ENCODE results near the gene MFNG.

Gene MFNG

DNA sequence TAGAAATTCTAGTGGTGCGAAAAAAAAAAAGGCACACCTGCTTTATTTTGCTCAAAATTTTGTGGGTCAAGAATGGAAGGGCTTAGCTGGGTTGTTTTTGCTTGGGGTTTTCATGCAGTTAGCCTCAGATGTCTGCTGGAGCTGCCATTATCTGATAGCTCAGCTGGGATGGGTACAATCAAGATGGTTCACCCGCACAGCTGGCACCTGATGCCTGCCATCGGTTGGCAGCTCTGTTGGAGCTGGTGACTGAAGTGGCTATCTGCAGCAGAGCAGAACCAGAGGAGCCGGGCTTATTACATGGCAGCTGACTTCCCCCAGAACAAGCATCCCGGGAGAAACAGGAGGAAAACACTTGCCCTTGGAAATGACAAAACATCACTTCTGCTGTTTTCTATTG lies 46.8 kb downstream of the MFNG start:
- Histone ChIP-seq H3K4me3 (ENCODE audit: low read depth, low read length) (no peak overlapping the region), H3K27me3 (ENCODE audit: control insufficient read depth, insufficient read depth, low read length) (no peaks in the 10 kb centered on the region), H3K9ac (no peak overlapping the region), H3K9me3 (ENCODE audit: control insufficient read depth, low read length) (no peaks in the 10 kb centered on the region), H2AFZ (no peak overlapping the region), H3K79me2 (no peaks in the 10 kb centered on the region), H3K4me2 (ENCODE audit: low read length) (no peak overlapping the region), H3K27ac (no peak overlapping the region), H3K36me3 (ENCODE audit: control insufficient read depth, insufficient read depth, low read length) (no peaks in the 10 kb centered on the region), H3K4me1 (no peaks in the 10 kb centered on the region)
- TF ChIP-seq, protein P1, sequence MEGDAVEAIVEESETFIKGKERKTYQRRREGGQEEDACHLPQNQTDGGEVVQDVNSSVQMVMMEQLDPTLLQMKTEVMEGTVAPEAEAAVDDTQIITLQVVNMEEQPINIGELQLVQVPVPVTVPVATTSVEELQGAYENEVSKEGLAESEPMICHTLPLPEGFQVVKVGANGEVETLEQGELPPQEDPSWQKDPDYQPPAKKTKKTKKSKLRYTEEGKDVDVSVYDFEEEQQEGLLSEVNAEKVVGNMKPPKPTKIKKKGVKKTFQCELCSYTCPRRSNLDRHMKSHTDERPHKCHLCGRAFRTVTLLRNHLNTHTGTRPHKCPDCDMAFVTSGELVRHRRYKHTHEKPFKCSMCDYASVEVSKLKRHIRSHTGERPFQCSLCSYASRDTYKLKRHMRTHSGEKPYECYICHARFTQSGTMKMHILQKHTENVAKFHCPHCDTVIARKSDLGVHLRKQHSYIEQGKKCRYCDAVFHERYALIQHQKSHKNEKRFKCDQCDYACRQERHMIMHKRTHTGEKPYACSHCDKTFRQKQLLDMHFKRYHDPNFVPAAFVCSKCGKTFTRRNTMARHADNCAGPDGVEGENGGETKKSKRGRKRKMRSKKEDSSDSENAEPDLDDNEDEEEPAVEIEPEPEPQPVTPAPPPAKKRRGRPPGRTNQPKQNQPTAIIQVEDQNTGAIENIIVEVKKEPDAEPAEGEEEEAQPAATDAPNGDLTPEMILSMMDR (IDR thresholded peaks at IDR 0.05) = no peak

DNA sequence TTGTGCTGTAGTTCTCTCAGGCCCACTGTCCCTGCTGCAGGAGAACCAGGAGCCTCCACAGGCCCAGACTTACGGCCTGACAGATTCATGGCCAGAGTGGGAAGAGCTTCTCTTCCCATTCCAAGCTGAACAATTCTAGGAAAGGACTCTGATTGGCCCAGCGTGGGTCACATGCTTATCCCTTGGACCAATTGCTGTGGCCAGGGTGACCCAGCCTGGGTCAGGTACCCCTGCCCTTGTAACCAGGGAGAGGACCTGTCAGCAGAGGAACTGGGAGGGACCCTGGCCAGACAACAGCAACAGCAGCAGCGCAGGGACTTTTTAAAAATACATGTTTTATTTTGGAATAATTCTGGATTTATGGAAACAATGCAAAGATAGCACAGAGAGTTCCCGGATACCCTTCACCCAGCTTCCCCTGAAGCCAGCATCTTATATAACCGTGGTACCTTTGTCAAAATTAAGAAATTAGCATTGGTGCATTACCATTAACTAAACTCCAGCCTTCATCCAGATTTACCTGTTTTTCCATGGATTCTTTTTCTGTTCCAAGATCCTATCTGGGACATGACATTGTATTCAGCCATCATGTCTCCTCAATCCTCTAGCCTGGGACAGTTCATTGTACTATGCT lies 50.1 kb downstream of the MFNG start:
- H3K27ac ChIP-seq = no peak overlapping the region
- no peaks in the 10 kb centered on the region for H3K36me3 ChIP-seq (ENCODE audit: control insufficient read depth, insufficient read depth, low read length)
- no peaks in the 10 kb centered on the region for H3K79me2 ChIP-seq
- H3K27me3 ChIP-seq (ENCODE audit: control insufficient read depth, insufficient read depth, low read length) = no peaks in the 10 kb centered on the region
- H3K9ac ChIP-seq = no peak overlapping the region
- H3K9me3 ChIP-seq (ENCODE audit: control insufficient read depth, low read length) = no peaks in the 10 kb centered on the region
- H3K4me3 ChIP-seq (ENCODE audit: low read depth, low read length) = no peak overlapping the region
- H3K4me2 ChIP-seq (ENCODE audit: low read length) = no peak overlapping the region
- H3K4me1 ChIP-seq = no peaks in the 10 kb centered on the region
- TF ChIP-seq, protein P1 (IDR thresholded peaks at IDR 0.05) = no peak
- no peak overlapping the region for H2AFZ ChIP-seq

DNA sequence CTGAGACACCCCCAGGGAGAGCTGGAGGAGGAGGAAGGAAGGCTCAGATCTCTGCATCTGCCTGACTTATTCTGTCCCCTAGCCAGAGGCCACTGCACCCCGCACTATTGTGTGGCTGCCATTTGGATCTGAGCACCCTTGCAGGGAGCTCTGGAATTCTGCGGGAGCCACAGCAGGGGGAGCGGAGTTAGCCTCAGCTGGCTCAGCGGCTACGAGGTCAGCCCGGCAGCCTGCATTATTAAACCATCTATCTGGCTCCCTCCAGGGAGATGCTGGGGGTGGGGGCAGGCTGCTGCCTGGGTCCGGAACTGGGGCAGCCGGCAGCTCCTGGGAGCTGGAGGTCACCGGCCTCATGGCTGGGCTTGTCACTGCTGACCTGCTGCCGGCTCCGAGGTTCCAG lies 52.4 kb downstream of the MFNG start:
- Histone ChIP-seq H3K4me2 (ENCODE audit: low read length) (no peak overlapping the region), H3K9me3 (ENCODE audit: control insufficient read depth, low read length) (no peaks in the 10 kb centered on the region), H3K4me3 (ENCODE audit: low read depth, low read length) (no peak overlapping the region), H3K27me3 (ENCODE audit: control insufficient read depth, insufficient read depth, low read length) (peaks cover 1% of the 10 kb centered on the region), H3K9ac (no peak overlapping the region), H3K4me1 (no peaks in the 10 kb centered on the region), H3K36me3 (ENCODE audit: control insufficient read depth, insufficient read depth, low read length) (no peaks in the 10 kb centered on the region), H3K79me2 (no peaks in the 10 kb centered on the region), H2AFZ (no peak overlapping the region), H3K27ac (no peak overlapping the region)
- TF ChIP-seq, protein P1 (IDR thresholded peaks at IDR 0.05) = no peak

DNA sequence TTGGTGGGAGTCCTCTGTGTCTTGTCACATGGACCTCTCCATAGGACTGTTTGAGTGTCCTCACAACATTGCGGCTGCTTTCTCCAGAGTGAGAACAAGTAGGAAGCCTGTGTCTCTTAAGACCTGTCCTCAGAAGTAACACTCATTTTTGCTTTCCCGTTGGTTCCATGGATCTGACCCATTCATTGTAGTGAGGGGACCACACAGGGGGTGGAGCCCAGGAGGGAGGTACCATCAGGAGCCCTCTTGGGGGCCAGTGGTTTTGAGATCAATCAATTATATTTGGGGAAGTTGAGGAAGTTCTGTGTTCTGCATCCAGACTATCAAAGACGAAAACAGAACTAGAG lies 53.5 kb downstream of the MFNG start:
- Histone ChIP-seq H3K9me3 (ENCODE audit: control insufficient read depth, low read length) (no peaks in the 10 kb centered on the region), H3K27ac (no peak overlapping the region), H3K9ac (no peak overlapping the region), H3K4me3 (ENCODE audit: low read depth, low read length) (no peak overlapping the region), H3K4me2 (ENCODE audit: low read length) (no peak overlapping the region), H3K4me1 (no peaks in the 10 kb centered on the region), H2AFZ (no peak overlapping the region), H3K36me3 (ENCODE audit: control insufficient read depth, insufficient read depth, low read length) (no peaks in the 10 kb centered on the region), H3K79me2 (no peaks in the 10 kb centered on the region), H3K27me3 (ENCODE audit: control insufficient read depth, insufficient read depth, low read length) (peaks cover 7% of the 10 kb centered on the region)
- TF ChIP-seq, protein P1 (IDR thresholded peaks at IDR 0.05) = no peak

Data from parathyroid adenoma (tissue), 2 donors.